H1 (cell line): ENCODE results near the gene SLC15A4. TPM values are rescaled to one million over a fixed set of nuclear protein-coding genes. Genes with fewer than 3 reads are reported as not detected.

Source experiments
- BRCA1 ChIP-seq: IDR thresholded peaks from 2 replicates; pipeline ENCODE4 v1.6.1; 2012; ENCODE audit warnings: low read depth, low read length, improper control_type of control experiment
- KDM5A ChIP-seq: fragments of 200-600 bp; IDR thresholded peaks from 2 replicates; pipeline ENCODE4 v1.7.1; 2012; ENCODE audit warnings: mild to moderate bottlenecking, low read length, inconsistent platforms, mixed read lengths
- SIX5 ChIP-seq: IDR thresholded peaks from 2 replicates; pipeline ENCODE4 v1.6.1; 2011; ENCODE audit warnings: mild to moderate bottlenecking, low read depth, low read length
- polyA plus RNA-seq, 7 experiments: library from polyadenylated mRNA; depleted of rRNA in 3 of 7; stranded (reverse) in 5 of 7; unstranded in 2 of 7; fragments of >200 nt in 5 of 7; fragments of 200-250 nt in 2 of 7; gene quantifications; 1 replicate in 5 of 7; 2 replicates in 1 of 7; 4 replicates in 1 of 7; pipeline versions ENCODE4 v1.2.1 to v1.2.3, GENCODE V29; 2011 to 2013; ENCODE audit warnings: missing spikeins in 2 of 7, mixed read lengths in 2 of 7
- total RNA-seq: library from RNA; stranded (reverse); fragmentation: NEBNext Ultra II Directional; extraction: Animal tissue kit (Norgen Biotek cat#: 25700); gene quantifications from 2 replicates; pipeline ENCODE4 v1.2.1, GENCODE V29; 2021

Gene SLC15A4
- total and polyA plus RNA-seq, 2 of the 8 experiments (the other 6 are each of a cell fraction or from before 2014, with no cell fraction given), result 22.7 to 26.6 TPM

GRCh38 chr12:128794661-128795529, 28.9 kb downstream of the SLC15A4 start (continued):
- no peak for TF ChIP-seq KDM5A
- no peak for TF ChIP-seq BRCA1
- TF ChIP-seq SIX5, result no peak
